ENCODE measurements around the gene RPL13.
A peak's percentile ranks its signal among the peaks of the same experiment; 100 is the strongest.

RPL13 gene

GRCh38 chr16:89596957-89597649 is 36.6 kb downstream of the RPL13 start:
- no peak for DNase-seq (ENCODE audit: low read depth in 2 of 2)

- no peak for DNase-seq (ENCODE audit: low read depth in 2 of 2)
These were observed 37.7 kb downstream of the RPL13 start for GRCh38 chr16:89598199-89598598.

DNA sequence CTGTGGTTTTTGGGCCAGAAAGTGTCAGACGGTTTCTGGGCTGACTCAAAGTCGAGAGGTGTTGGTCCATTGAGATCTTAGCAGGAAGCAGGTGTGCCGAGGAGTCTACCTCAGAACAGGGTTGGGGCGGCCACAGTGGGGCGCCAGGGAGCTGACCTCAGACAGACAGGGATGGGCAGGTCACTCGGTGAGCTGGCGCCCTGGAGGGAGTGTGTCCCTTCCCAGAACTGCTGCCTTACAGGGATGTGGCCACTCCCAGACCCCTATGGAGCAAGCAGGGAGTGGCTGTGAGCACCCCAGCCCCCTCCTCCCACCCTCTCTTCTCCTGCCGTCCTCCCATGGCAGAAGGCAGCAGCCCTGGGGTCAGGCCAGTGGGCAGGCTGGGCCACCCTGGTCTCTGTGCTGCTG is 39.0 kb downstream of the RPL13 start:
- peak in 1 of 2 donors; percentile 39 for DNase-seq (ENCODE audit: low read depth in 2 of 2)

GRCh38 chr16:89599902-89600301 is 39.4 kb downstream of the RPL13 start:
- DNase-seq (ENCODE audit: low read depth in 2 of 2), result no peak

- DNase-seq (ENCODE audit: low read depth in 2 of 2), result no peak
These were observed 39.9 kb downstream of the RPL13 start for GRCh38 chr16:89600427-89600826.

GRCh38 chr16:89600956-89601355 is 40.5 kb downstream of the RPL13 start:
- DNase-seq (ENCODE audit: low read depth in 2 of 2), result no peak

GRCh38 chr16:89601906-89602272 is 41.4 kb downstream of the RPL13 start:
- no peak for DNase-seq (ENCODE audit: low read depth in 2 of 2)

GRCh38 chr16:89602273-89602951 is 41.9 kb downstream of the RPL13 start:
- peak; percentile 52 to 62 for DNase-seq (ENCODE audit: low read depth in 2 of 2)

DNA sequence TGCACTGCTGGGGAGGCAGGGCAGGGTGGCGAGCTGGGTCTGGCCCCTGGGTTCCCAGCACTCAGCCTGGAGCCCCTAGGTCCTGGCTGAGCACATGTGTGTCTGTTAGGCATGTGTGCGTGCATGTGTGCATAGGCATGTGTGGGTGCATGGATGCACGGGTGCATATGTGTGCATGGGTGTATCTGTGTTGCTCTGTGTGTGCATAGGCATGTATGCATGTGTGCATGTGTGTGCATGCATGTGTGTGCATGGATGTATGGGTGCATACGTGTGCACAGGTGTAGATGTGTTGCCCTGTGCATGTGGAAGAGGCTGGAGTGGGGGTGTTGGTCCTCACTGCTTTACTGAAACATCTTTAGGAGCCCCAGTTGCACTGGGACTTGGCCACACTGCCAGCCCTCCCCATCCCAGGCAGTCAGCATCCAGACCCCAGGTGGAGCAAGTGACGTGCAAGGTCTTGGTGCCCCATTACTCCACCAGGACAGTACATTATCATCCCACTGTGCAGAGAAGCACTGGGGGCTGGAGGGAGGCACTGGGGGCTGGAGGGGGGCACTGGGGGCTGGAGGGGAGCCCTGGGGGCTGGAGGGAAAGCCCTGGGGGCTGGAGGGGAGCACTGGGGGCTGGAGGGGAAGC is 42.6 kb downstream of the RPL13 start:
- no peak for DNase-seq (ENCODE audit: low read depth in 2 of 2)

DNA sequence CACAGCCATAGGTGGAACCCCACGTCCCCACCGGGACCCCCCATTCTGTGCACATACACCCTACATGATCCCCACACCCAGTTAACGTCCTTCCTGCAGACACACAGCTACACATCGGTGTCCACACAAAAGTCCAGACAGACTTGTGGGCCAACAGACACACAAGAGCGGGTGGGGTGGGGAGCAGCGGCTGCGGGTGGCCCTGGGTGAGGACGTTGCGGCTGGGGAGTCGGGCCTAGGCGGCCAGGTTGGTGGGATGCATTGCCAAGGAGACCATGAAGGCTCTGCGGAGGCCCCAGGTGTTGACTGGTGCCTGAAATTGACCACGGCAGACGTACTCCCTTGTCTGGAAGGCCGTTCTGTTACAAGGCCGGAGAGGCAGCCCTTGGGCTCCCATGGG is 44.3 kb downstream of the RPL13 start:
- no peak for DNase-seq (ENCODE audit: low read depth in 2 of 2)

DNA sequence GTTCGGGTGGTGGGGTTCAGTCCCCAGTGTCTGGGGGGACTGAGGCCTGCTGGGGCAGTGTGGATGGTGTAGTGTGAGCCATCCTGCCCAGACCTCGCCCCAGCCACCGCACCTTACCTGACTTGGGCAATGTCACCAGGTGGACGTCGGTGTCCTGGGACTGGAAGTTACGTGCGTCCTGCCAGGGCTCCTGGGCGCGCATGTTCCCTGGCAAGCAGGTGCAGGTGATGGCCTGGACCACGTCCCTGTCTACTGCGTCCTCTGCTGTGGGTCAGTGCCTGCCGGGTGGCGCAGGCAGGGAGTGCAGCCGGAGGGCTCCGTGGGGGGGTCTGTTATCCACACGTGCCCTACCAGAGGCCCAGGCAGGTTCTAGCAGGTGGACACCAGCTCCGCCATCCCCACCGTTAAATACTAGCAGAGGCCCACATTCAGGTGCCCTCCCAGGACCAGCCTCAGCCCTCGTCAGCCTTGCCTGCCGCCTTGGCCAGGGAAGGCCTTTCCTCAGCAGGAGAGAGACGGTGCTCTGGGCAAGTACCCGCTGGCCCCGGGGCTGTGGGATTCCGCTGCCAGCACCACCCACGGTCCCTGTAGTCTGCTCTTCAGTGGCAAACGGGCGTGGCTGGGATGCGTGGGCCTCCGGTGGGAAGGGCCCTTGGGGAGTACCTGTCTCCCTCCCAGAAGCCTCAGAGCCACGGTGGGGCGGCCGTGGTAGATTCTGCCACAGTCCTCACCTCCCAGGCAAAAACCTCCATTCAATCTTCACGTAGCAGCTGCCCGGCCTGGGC is 44.9 kb downstream of the RPL13 start:
- no peak for DNase-seq (ENCODE audit: low read depth in 2 of 2)

DNA sequence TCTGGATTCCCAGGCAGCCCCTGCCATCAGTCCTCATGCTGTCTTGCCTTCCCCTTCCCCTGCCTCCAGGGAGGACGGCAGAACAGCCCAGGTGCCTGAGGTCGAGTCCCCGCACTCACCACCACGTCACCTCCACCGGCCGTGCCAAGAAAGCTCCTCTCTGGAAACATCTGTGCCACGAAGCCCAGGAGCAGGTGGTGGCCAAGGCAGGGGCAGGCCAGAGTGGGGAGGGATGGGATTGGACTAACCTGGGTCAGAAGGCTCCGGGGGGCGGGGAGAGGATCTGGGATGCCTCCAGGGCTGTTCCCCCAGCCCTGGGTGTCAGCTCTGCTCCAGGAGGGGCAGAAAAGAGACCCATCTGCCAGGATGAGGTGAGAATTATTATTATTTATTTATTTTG is 45.5 kb downstream of the RPL13 start:
- no peak for DNase-seq (ENCODE audit: low read depth in 2 of 2)

DNA sequence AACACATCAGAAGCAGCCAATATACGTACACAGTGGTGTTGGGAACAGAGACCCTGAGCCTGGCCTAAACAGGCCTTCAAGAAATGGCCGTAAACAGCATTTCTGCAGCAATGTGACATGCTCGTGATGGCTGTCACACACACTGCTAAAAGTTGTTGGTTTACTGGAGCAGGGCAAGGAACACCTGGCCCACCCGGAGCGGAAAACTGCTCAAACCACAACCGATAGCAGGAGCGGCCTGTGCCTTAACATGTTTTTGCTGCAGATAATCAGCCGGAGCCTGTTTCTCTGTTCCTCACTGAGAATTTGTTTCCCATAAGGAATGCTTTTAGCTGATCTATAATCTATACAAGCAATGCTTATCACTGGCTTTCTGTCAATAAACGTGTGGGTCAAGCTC is 47.0 kb downstream of the RPL13 start:
- no peak for DNase-seq (ENCODE audit: low read depth in 2 of 2)

- no peak for DNase-seq (ENCODE audit: low read depth in 2 of 2)
These were observed 47.7 kb downstream of the RPL13 start for GRCh38 chr16:89607937-89608740.

DNA sequence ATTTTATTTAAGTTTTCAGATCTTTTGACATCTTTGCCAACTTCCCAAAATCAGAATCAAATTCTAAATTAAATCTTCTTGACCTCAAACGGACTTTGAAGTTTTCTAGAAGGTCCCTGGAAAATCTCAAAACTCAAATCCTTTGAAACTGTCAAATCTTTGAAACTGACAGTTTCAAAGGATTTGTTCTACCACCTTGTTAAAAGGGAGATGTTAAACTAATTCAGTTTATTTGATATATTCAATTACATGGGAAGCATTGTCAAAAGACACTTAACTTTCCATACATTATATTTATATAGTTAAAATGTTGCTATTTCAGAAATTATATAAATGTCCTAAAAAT is 49.6 kb downstream of the RPL13 start:
- no peak for DNase-seq (ENCODE audit: low read depth in 2 of 2)

GRCh38 chr16:89612415-89613166 is 52.1 kb downstream of the RPL13 start:
- no peak for DNase-seq (ENCODE audit: low read depth in 2 of 2)

DNA sequence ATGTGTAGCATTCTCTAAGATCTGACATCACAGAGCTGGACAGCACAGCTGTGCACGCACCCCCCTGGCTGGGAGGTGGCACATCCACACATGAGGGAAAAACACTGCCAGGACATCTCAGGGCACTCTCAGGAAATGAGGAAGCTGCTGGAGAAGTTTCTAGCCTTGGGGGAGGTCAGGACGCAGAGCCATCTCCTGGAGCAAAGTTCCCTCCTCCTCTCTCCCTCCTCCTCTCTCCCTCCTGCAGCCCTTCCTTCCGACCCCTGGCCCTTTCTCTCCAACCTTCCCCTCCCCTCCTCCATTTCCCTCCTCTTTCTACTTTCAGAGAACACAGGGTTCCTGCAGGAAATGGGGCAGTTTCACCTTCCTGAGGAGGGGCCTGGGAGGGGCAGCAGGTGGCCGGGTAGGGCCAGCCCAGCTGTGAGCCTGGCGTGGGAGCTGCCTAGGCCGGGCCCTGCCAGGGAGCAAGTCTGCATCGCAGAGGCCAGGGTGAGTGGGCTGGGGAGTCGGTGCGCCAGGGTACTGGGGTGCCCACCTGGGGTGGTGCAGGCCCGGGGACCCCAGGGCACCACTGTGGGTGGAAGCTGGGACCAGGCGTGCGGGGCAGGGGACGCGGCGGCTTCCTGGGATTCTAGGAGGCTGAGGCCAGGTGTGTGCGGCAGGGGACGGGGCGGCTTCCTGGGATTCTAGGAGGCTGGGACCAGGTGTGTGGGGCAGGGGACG is 52.9 kb downstream of the RPL13 start, which contains the start of gene DPEP1:
TSS of gene DPEP1 (plus strand) at position 412 of the 723 bp plus-strand sequence. CDS start 16,769 bp downstream, outside the sequence.
- DNase-seq (ENCODE audit: low read depth in 2 of 2), result no peak

GRCh38 chr16:89613954-89614459 is 53.5 kb downstream of the RPL13 start:
- DNase-seq (ENCODE audit: low read depth in 2 of 2), result no peak
